Stimulated activated effector memory CD8-positive, alpha-beta T cell treated with anti-CD3 and anti-CD28 coated beads, Interleukin-12 subunit alpha, Interleukin-12 subunit beta, amount 100 ng/mL, for 72 hours (primary cell): ENCODE measurements around the gene SLC28A1.
A peak's percentile ranks its signal among the peaks of the same experiment; 100 is the strongest.
"Not testable (repeated sequence)": the region's sequence is repeated elsewhere in the genome, so short reads cannot be mapped to it uniquely, and the experiment has no call there.

Source experiments
- ATAC-seq: fragments of 150-1000 bp; cut with Tn5 transposase; 2 replicates; pipeline ENCODE4 v1.10.0; 2021
- DNase-seq, 2 donors: peaks; one replicate each; pipeline ENCODE4 v3.0.0; 2021 to 2022; ENCODE audit warnings: low spot score in 2 of 2
- H3K27ac Mint-ChIP-seq: one replicate; pipeline ENCODE4 v1.8.0; 2022; ENCODE audit warnings: mild to moderate bottlenecking, mixed read lengths
- H3K36me3 Mint-ChIP-seq: one replicate; pipeline ENCODE4 v1.8.0; 2022; ENCODE audit warnings: mild to moderate bottlenecking, mixed read lengths
- H3K4me1 Mint-ChIP-seq: one replicate; pipeline ENCODE4 v1.8.0; 2022; ENCODE audit warnings: mixed read lengths
- H3K4me3 Mint-ChIP-seq: one replicate; pipeline ENCODE4 v1.8.0; 2022; ENCODE audit warnings: mild to moderate bottlenecking, mixed read lengths
- H3K9me3 Mint-ChIP-seq: one replicate; pipeline ENCODE4 v1.8.0; 2022; ENCODE audit warnings: mixed read lengths

Gene SLC28A1

DNA sequence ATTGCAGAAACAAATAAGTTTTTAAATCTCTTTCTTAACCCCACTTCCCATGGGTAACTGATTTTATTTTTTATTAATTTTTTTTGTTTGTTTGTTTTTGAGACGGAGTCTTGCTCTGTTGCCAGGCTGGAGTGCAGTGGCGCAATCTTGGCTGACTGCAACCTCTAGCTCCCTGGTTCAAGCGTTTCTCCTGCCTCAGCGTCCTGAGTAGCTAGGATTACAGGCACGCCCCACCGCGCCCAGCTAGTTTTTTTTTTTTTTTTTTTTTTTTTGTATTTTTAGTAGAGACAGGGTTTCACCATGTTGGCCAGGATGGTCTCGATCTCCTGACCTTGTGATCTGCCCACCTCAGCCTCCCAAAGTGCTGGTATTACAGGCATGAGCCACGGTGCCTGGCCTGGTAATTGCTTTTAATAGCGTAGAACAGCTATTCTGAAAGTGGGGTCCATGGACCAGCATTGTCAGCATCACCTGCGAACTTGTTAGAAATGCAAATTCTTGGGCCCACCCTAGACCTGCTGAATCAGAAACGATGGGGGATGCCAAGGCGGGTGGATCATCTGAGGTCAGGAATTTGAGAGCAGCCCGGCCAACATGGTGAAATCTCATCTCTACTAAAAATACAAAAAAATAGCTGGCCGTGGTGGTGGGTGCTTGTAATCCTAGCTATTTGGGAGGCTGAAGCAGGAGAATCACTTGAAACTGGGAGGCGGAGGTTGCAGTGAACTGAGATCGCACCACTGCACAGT lies 40.5 kb downstream of the SLC28A1 start:
- H3K9me3 Mint-ChIP-seq, H3K4me3 Mint-ChIP-seq, ATAC-seq, DNase-seq, H3K36me3 Mint-ChIP-seq, H3K27ac Mint-ChIP-seq: not testable (repeated sequence)
- peaks cover 14% of the 10 kb centered on the region for H3K4me1 Mint-ChIP-seq

DNA sequence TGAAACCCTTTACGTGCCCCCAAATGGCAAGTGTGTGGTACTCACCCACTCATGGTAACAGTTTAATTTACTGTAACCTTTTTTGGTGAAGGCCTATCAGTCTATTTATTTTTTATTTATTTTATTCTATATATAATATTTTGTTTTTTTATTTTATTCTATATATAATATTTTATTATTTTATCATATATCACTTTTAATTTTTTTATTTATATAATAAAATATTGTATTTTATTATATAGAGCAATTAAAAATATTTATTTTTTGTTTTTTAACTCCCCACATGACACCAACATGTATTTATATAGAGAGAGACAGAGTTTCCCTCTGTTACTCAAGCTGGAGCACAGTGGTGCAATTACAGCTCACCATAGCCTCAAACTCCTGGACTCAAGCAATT lies 41.4 kb downstream of the SLC28A1 start:
- peaks cover 17% of the 10 kb centered on the region for H3K4me1 Mint-ChIP-seq
- ATAC-seq, result no peak

DNA sequence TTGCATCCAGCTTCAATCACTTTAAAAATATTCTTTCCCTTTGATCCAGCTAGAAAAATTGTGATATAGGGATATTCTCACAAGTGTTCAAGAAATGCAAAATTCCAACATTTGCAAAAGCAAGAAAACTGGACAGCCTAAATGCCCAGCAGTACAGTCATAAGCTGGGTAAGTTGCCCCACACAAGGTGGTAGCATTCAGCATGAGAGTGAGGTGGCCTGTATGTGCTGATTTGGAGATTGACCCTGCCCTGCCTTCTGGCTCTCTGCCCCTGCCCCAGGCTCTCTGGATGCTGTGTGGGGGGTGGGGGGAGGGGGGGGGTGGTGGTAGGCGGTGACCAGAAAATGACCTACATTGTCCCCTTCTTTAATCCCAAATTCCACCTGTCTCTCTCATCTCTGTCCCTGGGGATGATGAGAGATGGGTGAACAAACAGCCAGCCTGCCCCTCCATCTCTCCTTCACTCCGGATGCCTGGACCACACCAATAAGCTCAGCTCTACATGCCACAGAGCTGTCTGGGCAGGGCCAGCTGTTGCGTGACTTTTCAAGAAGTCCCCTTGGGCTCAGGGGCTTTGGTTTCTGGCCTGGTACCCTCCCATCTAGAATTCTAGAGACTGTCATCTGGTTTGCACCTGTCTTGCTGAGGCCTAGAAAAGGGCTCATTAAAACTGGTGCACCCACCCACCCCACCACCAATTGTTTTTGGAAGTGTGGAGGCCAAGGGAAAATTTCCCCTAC lies 42.2 kb downstream of the SLC28A1 start:
- no peak overlapping the region for H3K4me3 Mint-ChIP-seq
- peak overlapping the region; percentile 79 for H3K27ac Mint-ChIP-seq
- H3K4me1 Mint-ChIP-seq, result peaks cover 17% of the 10 kb centered on the region
- DNase-seq (no peak), ATAC-seq (no peak)
- no peaks in the 10 kb centered on the region for H3K36me3 Mint-ChIP-seq
- H3K9me3 Mint-ChIP-seq, result no peaks in the 10 kb centered on the region

More for the DNA sequence above, 41.4 kb downstream of the SLC28A1 start:
- H3K4me3 Mint-ChIP-seq, result no peak overlapping the region
- no peak overlapping the region for H3K27ac Mint-ChIP-seq
- DNase-seq, result no peak
- H3K9me3 Mint-ChIP-seq, result no peaks in the 10 kb centered on the region
- H3K36me3 Mint-ChIP-seq, result no peaks in the 10 kb centered on the region

DNA sequence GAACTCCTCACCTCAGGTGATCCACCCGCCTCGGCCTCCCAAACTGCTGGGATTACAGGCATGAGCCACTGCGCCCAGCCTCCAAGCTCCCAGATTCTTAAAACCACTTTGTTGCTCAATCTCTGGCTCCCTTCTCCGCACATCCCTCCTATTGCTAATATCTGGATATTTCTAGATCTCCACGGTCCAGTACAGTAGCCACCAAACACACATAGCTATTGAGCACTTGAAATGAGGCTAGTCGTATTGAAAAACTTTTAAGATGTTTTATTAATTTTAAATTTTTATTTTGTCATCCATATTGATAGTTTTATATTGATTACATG lies 44.3 kb downstream of the SLC28A1 start:
- H3K4me3 Mint-ChIP-seq, result no peak overlapping the region
- peaks cover 17% of the 10 kb centered on the region for H3K4me1 Mint-ChIP-seq
- no peaks in the 10 kb centered on the region for H3K36me3 Mint-ChIP-seq
- no peaks in the 10 kb centered on the region for H3K9me3 Mint-ChIP-seq
- no peak for ATAC-seq
- no peak for DNase-seq
- H3K27ac Mint-ChIP-seq, result no peak overlapping the region

DNA sequence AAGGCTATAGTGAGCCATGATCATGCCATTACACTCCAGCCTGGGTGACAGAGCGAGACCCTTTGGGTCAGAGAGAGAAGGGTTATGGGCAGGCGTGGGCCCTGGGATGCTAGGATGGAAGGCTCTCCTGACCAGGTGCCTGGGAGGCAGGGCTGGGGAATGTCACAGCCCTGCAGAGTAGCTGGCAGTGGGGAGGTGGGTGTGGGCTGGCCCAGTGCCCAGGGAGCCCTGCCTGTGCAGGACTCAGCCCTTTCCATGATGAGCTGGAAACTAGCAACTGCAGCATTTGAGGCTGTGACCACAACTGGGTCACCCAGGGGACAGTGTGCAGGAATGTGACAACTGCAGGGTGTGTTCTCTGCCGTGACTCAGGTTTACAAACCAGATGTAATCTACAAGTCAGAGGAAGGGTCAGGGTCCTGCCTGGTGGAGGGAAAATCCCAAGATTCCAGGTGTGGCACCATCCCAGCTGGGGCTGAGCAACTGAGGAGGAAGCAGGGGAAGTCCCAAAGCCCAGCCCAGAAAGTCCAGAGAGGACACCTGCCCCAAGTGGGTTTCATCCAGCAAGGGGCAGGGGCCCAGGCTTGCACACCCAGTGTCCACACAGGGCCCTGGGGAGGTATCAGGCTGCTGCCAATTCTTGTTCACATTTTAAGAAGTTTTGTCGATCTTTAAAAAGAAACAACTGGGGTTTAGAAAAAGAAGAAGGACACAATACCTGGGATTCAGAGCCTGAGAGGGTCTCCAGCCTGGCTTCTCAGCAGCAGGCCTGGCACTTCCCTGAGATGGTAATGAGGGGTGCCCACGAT lies 45.5 kb downstream of the SLC28A1 start:
- H3K27ac Mint-ChIP-seq, result peak overlapping the region; percentile 10
- DNase-seq, result peak in 1 of 2 donors; percentile 8
- no peak overlapping the region for H3K4me3 Mint-ChIP-seq
- no peaks in the 10 kb centered on the region for H3K36me3 Mint-ChIP-seq
- H3K4me1 Mint-ChIP-seq, result peaks cover 17% of the 10 kb centered on the region
- no peaks in the 10 kb centered on the region for H3K9me3 Mint-ChIP-seq
- ATAC-seq, result peak; percentile 91

DNA sequence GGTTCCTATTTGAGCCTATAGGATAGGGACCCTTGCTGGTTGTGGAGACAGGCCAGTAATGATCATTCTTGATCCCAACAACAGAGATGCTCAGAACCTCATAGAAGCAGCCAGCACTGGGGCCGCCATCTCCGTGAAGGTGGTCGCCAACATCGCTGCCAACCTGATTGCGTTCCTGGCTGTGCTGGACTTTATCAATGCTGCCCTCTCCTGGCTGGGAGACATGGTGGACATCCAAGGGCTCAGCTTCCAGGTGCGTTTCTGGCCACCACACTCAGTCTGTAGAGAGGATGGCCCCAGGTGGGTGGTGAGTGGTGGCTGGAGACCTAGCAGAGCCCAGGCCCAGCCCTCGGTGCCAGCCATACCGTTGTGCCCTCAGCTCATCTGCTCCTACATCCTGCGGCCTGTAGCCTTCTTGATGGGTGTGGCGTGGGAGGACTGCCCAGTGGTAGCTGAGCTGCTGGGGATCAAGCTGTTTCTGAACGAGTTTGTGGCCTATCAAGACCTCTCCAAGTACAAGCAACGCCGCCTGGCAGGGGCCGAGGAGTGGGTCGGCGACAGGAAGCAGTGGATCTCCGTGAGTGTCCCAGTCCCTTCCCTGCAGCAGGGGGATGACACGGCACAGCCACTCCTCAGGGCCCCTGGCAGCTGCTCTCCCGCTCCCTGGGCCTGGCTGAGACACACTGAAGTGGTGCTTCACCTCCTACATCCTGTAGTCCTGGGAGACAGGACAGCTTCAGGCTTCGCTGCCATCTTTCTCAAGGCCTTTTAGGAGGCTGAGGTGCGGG lies 50.7 kb downstream of the SLC28A1 start:
- H3K27ac Mint-ChIP-seq, result no peak overlapping the region
- H3K36me3 Mint-ChIP-seq, result no peaks in the 10 kb centered on the region
- no peak overlapping the region for H3K4me3 Mint-ChIP-seq
- ATAC-seq (peak; percentile 31), DNase-seq (no peak)
- H3K4me1 Mint-ChIP-seq, result peaks cover 2% of the 10 kb centered on the region
- H3K9me3 Mint-ChIP-seq, result no peaks in the 10 kb centered on the region

DNA sequence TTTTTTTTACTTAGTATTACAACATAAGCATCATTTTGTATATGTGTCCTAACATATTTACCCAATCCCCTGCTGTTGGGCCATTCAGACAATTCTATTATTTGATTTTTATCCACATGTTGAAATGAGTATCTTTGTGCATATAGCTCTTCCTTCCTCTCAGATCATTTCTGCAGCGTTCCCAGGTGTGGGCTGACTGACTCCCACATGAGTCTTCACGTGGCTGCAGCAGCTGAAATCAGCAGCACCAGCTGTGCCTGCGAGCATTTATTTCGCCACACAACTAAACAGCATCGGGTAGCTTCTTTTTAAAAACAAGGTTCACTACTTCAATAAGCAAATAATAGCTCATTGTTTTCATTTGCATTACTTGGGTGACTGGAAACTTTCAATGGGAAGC lies 52.7 kb downstream of the SLC28A1 start:
- ATAC-seq (no peak), DNase-seq (no peak)
- Mint-ChIP-seq H3K27ac (no peak overlapping the region), H3K36me3 (no peaks in the 10 kb centered on the region), H3K4me3 (no peak overlapping the region), H3K4me1 (no peaks in the 10 kb centered on the region), H3K9me3 (no peaks in the 10 kb centered on the region)

DNA sequence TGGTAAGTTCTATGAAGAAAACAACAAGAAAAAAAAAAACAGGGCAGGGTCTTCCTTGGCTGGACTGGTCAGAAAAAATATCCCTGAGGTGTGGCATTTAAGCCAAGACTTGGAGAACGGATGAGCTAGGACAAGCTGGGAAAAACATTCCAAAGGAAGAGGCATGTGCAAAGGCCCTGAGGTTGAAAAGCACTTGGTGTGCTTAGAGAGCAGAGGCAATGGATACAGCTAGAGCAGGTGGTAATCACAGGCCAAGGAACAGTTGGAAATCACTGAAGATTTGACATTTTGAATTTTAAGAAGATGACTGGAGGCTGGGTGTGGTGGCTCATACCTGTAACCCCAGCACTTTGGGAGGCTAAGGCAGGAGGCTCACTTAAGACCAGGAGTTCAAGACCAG lies 54.3 kb downstream of the SLC28A1 start:
- ATAC-seq, result no peak

DNA sequence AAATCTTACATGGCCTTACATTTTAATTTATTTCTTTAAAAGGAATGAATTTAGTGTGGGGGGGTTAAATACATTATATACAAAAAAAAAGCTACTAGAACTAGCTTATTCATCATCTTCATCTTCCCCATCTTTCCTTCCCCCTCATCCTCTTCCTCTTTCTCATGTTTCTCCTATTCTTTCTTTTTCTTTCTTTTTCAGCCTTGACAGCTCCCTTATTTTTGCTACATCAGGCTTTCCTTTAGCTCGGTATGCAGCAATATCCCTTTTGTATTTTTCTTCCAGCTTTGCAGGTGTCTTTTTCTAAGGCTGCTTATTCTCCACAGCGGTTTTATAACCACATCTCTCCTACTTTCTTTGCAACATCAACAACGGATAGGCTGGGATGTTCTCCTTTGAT lies 55.9 kb downstream of the SLC28A1 start:
- no peak for DNase-seq
- no peaks in the 10 kb centered on the region for H3K4me1 Mint-ChIP-seq
- ATAC-seq, result no peak
- H3K9me3 Mint-ChIP-seq, result no peaks in the 10 kb centered on the region
- no peaks in the 10 kb centered on the region for H3K36me3 Mint-ChIP-seq
- H3K27ac Mint-ChIP-seq, result no peak overlapping the region
- H3K4me3 Mint-ChIP-seq, result no peak overlapping the region

More for the DNA sequence above, 54.3 kb downstream of the SLC28A1 start:
- Mint-ChIP-seq H3K4me3 (no peak overlapping the region), H3K9me3 (no peaks in the 10 kb centered on the region), H3K27ac (no peak overlapping the region), H3K36me3 (no peaks in the 10 kb centered on the region), H3K4me1 (no peaks in the 10 kb centered on the region)
- DNase-seq, result no peak

DNA sequence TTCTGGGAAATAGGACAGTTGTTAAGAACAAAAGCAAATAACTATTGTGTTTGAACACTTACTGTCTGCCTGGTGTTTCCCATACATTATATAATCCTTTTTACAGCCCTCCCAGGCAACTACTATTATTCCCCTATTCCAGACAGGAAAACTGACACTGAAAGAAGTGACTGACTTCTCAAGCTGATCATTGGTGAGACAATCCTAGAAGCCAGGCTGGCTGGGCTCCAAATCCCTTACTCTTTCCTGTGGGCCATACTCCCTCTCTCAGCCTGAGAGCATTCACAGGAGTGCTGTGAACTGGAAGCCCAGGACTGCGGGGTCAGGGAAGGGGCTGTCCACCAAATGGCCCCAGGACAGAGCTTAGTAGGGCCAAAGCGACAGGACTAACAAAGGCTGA lies 58.0 kb downstream of the SLC28A1 start:
- H3K27ac Mint-ChIP-seq, result no peak overlapping the region
- DNase-seq (no peak), ATAC-seq (no peak)
- no peaks in the 10 kb centered on the region for H3K36me3 Mint-ChIP-seq
- H3K4me1 Mint-ChIP-seq, result no peaks in the 10 kb centered on the region
- H3K4me3 Mint-ChIP-seq, result no peak overlapping the region
- H3K9me3 Mint-ChIP-seq, result no peaks in the 10 kb centered on the region

DNA sequence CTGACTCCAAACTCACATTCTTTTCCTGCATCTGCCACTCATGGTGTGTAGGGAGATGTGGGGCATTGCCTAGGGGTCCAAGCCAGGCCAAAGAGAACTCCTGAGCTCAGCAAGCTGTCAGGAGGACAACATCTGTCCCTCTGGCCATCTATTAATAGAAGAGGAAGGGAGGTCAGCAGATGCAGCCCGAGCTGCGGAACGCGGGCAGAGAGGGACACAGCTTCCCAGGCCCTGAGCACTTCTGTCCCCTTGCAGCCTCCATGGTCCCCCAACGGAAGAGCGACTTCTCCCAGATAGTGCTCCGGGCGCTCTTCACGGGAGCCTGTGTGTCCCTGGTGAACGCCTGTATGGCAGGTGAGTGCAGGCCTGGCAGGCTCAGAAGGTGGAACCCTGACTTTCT lies 59.8 kb downstream of the SLC28A1 start:
- no peak for ATAC-seq
- Mint-ChIP-seq H3K36me3 (no peaks in the 10 kb centered on the region), H3K9me3 (no peaks in the 10 kb centered on the region), H3K27ac (peak overlapping the region; percentile 58), H3K4me1 (no peaks in the 10 kb centered on the region), H3K4me3 (no peak overlapping the region)
- DNase-seq, result no peak

DNA sequence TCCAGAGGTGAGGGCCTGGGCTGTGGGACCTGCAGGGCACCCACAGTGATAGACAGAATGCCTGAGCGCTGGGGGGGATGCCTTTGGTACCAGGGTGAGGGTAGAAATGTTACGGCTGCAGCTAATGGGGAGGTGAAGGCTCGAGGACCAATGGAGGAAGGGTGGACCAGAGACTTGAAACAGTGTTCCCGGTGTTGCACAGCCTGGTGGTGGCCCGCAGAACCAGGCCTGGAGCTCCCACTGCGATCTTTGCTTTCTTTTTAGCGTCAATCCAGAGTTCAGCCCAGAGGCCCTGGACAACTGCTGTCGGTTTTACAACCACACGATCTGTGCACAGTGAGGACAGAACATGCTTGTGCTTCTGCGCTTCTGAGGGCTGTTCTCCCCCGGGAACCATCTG lies 60.4 kb downstream of the SLC28A1 start:
- Mint-ChIP-seq H3K36me3 (no peaks in the 10 kb centered on the region), H3K4me3 (no peak overlapping the region), H3K9me3 (no peaks in the 10 kb centered on the region), H3K27ac (peak overlapping the region; percentile 29), H3K4me1 (no peaks in the 10 kb centered on the region)
- ATAC-seq (no peak), DNase-seq (no peak)

DNA sequence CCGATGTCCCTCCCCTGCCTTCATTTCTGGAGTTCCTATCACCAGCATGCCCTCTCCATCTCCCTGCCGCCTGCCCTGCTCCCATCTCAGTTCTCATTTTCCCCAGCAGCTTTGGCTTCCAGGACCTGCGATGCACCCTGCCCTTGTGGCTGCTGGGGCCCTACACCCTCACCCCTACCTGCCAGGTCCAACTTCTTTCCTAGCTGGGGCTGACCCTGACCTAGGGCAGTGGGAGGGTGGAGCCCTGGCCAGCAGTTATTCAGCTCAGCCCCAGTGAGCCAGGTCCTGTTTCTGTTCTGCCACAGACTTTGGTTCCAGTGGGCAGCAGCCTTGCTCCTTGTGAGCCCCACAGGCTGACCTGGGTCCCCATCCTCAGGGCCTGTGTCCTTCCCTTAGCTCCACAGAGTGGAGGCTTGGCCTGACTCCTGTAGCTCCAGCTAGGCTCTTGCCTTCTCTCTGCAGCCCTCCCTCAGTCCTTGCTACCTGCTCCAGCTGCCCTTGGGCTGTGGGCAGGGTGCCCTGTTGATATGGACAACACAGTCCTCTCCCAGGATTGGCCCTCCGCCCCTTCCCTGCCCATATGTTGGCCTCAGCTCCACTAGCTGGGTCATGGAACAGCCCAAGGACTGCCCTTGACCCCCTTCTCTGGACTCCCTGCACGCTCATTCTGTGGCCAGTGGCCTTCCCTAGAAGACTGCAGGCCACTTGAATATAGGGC lies 62.5 kb downstream of the SLC28A1 start:
- Mint-ChIP-seq H3K27ac (no peak overlapping the region), H3K4me3 (no peak overlapping the region), H3K36me3 (no peaks in the 10 kb centered on the region), H3K4me1 (no peaks in the 10 kb centered on the region), H3K9me3 (no peaks in the 10 kb centered on the region)
- DNase-seq, result no peak
- peak; percentile 25 for ATAC-seq

DNA sequence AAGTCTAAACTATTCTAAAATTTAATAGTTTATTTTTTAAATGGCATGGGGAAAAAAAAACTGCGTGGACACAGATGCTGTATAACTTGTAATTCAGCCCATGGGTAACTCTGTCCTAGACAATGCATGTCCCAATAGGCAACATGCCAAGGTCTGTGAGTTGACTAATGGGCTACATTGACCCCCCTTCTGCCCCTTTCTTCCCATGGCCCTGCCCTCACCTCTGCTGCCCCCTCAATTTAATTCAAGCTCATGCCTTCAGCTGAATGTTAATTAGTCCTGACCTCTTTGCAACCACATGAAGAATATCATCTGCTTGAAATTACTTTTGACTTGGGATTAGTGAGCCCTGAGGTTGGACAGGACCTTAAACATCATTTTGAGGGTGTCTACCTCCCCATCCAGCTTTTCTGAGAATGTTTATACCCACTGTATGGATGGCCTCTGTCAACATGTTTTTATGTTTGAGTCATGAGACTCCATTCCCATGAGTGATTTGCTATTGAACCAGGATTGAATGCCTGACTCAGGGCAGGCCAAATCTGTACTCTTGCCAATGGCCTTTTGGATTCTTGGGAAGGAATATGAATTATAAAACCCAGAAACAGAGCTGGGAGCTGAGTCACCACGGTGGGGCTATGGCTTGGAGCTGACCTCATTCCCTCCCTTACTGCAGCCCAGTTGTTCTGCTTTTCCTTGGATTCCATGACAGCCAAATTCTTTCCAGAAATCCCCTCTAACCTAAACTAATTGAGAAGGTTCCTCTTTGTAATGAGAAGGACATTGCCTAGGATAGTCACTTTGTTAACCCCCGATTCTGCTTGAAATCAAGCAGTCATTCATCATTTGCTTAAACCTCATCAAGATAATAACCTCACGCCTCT lies 63.7 kb downstream of the SLC28A1 start:
- no peak overlapping the region for H3K27ac Mint-ChIP-seq
- DNase-seq (no peak), ATAC-seq (no peak)
- H3K4me1 Mint-ChIP-seq, result no peaks in the 10 kb centered on the region
- no peaks in the 10 kb centered on the region for H3K36me3 Mint-ChIP-seq
- H3K9me3 Mint-ChIP-seq, result no peaks in the 10 kb centered on the region
- no peak overlapping the region for H3K4me3 Mint-ChIP-seq
